IMR-90 (cell line): ENCODE results near the gene SPOCK3. TPM values are rescaled to one million over a fixed set of nuclear protein-coding genes. Genes with fewer than 3 reads are reported as not detected.
A peak's percentile ranks its signal among the peaks of the same experiment; 100 is the strongest.

Experiments used
- ATAC-seq: fragments of 200-7000 bp; cut with Tn5 transposase; 2 replicates; pipeline ENCODE4 v1.9.1; 2020; ENCODE audit warnings: low read depth, mild to moderate bottlenecking, moderate library complexity
- BruUV-seq: library from RNA; stranded (reverse); fragments of 400-500 nt; replicated peaks from 2 replicates; lab custom pipeline; 2021; lab: Mats Ljungman, UMichigan
- CTCF ChIA-PET: fragments of 300-600 bp; formaldehyde crosslinking; extraction: SDS; loops from one replicate; lab custom pipeline; 2021; ENCODE audit warnings: antibody characterized with exemption; lab: Yijun Ruan, JAX
- POLR2A ChIA-PET: fragments of 300-600 bp; sonication (Branson Sonifier 250); formaldehyde crosslinking; loops from one replicate; lab custom pipeline; 2022; ENCODE audit warnings: antibody characterized with exemption; ENCODE audit not compliant: unreplicated experiment; lab: Charles Lee
- DNase-seq: peaks from one replicate; pipeline ENCODE4 v3.0.0; 2013
- H2AFZ ChIP-seq: replicated peaks from 2 replicates; pipeline ENCODE3; 2013; ENCODE audit warnings: low read length, mild to moderate bottlenecking; ENCODE audit not compliant: poor library complexity
- H2AK5ac ChIP-seq: 2 replicates; pipeline ENCODE4 v1.6.1; 2013; ENCODE audit warnings: low read depth, low read length, inconsistent platforms
- H2AK9ac ChIP-seq: replicated peaks from 2 replicates; pipeline ENCODE3; 2013; ENCODE audit warnings: mild to moderate bottlenecking, low read depth, low read length, moderate library complexity; ENCODE audit not compliant: poor library complexity
- H2BK120ac ChIP-seq: 2 replicates; pipeline ENCODE4 v1.6.1; 2013; ENCODE audit warnings: low read depth, low read length, inconsistent platforms
- H2BK15ac ChIP-seq: 3 replicates; pipeline ENCODE4 v1.6.1; 2013; ENCODE audit warnings: low read depth, low read length, inconsistent platforms
- H2BK20ac ChIP-seq: 2 replicates; pipeline ENCODE4 v1.6.1; 2013; ENCODE audit warnings: low read depth, mild to moderate bottlenecking, inconsistent platforms, low read length, moderate library complexity
- H2BK5ac ChIP-seq: 2 replicates; pipeline ENCODE4 v1.6.1; 2013; ENCODE audit warnings: mild to moderate bottlenecking, low read depth, low read length, inconsistent platforms; ENCODE audit not compliant: poor library complexity, severe bottlenecking
- H3K14ac ChIP-seq: replicated peaks from 2 replicates; pipeline ENCODE4 v1.6.1; 2013; ENCODE audit warnings: low read depth, low read length, inconsistent platforms
- H3K18ac ChIP-seq: 2 replicates; pipeline ENCODE4 v1.6.1; 2013; ENCODE audit warnings: low read depth, low read length, control low read depth
- H3K23ac ChIP-seq: 2 replicates; pipeline ENCODE4 v1.6.1; 2013; ENCODE audit warnings: low read depth, low read length, inconsistent platforms
- H3K27ac ChIP-seq: 2 replicates; pipeline ENCODE4 v1.5.1; 2013; ENCODE audit warnings: mild to moderate bottlenecking, control low read depth, low read length; ENCODE audit not compliant: insufficient read depth
- H3K27me3 ChIP-seq: 2 replicates; pipeline ENCODE4 v1.6.1; 2013; ENCODE audit warnings: low read length; ENCODE audit not compliant: control insufficient read depth, insufficient read depth
- H3K36me3 ChIP-seq: 2 replicates; pipeline ENCODE4 v1.6.1; 2013; ENCODE audit warnings: low read length, mixed read lengths; ENCODE audit not compliant: control insufficient read depth, insufficient read depth
- H3K4ac ChIP-seq: 2 replicates; pipeline ENCODE4 v1.6.1; 2013; ENCODE audit warnings: low read depth, low read length, inconsistent platforms
- H3K4me1 ChIP-seq: 2 replicates; pipeline ENCODE4 v1.6.1; 2013; ENCODE audit warnings: low read length, mixed read lengths; ENCODE audit not compliant: control insufficient read depth, insufficient read depth
- H3K4me2 ChIP-seq: 2 replicates; pipeline ENCODE4 v1.6.1; 2013; ENCODE audit warnings: low read depth, mild to moderate bottlenecking, control low read depth, low read length, moderate library complexity
- H3K4me3 ChIP-seq: 2 replicates; pipeline ENCODE4 v1.5.1; 2013; ENCODE audit warnings: low read depth, mild to moderate bottlenecking, control low read depth, low read length, moderate library complexity; ENCODE audit not compliant: insufficient read depth
- H3K56ac ChIP-seq: 2 replicates; pipeline ENCODE4 v1.6.1; 2013; ENCODE audit warnings: low read length, inconsistent platforms; ENCODE audit not compliant: insufficient read depth; ENCODE audit errors: extremely low read depth
- H3K79me1 ChIP-seq, 2 experiments: 2 replicates each; pipeline ENCODE4 v1.6.1; 2013; ENCODE audit warnings: low read length in 2 of 2, inconsistent platforms in 1 of 2, low read depth in 1 of 2
- H3K9ac ChIP-seq: 2 replicates; pipeline ENCODE4 v1.6.1; 2013; ENCODE audit warnings: low read depth, low read length, control low read depth
- H3K9me1 ChIP-seq: 2 replicates; pipeline ENCODE4 v1.6.1; 2013; ENCODE audit warnings: low read length, inconsistent platforms; ENCODE audit not compliant: insufficient read depth
- H3K9me3 ChIP-seq: 2 replicates; pipeline ENCODE4 v1.6.1; 2013; ENCODE audit warnings: low read length; ENCODE audit not compliant: control insufficient read depth, insufficient read depth
- H4K20me1 ChIP-seq: 2 replicates; pipeline ENCODE4 v1.6.1; 2013; ENCODE audit warnings: low read length, inconsistent platforms; ENCODE audit not compliant: insufficient read depth
- H4K5ac ChIP-seq: 2 replicates; pipeline ENCODE4 v1.6.1; 2013; ENCODE audit warnings: mild to moderate bottlenecking, low read depth, low read length, control low read depth
- H4K8ac ChIP-seq, 2 experiments: 2 replicates each; pipeline ENCODE4 v1.6.1; 2013; ENCODE audit warnings: low read depth in 2 of 2, low read length in 2 of 2, control low read depth in 1 of 2, inconsistent platforms in 1 of 2
- H4K91ac ChIP-seq: 2 replicates; pipeline ENCODE4 v1.6.1; 2013; ENCODE audit warnings: low read depth, low read length, inconsistent platforms; ENCODE audit not compliant: insufficient read depth
- FOS ChIP-seq: fragments of 150-350 bp; IDR thresholded peaks from 2 replicates; pipeline ENCODE4 v1.6.1; 2016; ENCODE audit warnings: low read depth, low read length
- RCOR1 ChIP-seq: IDR thresholded peaks from 2 replicates; pipeline ENCODE4 v1.6.1; 2012; ENCODE audit warnings: mild to moderate bottlenecking, low read length, improper control_type of control experiment; ENCODE audit not compliant: insufficient replicate concordance
- WGBS, 2 experiments: methylation state at CpG; one replicate each; pipeline versions ENCODE4 v1.1.5 to v1.1.7; 2013; ENCODE audit warnings: missing lambda C conversion rate in 2 of 2; ENCODE audit not compliant: insufficient read length in 1 of 2; ENCODE audit errors: extremely low coverage in 2 of 2; 5-methylcytosine and 5-hydroxymethylcytosine counted together
- dilution Hi-C: fragments of 300-500 bp; cut with HindIII; formaldehyde crosslinking; loops from one replicate; pipeline ENCODE4 v1.14.3; 2018; ENCODE audit warnings: low sequenced_read_pairs; ENCODE audit not compliant: unreplicated experiment
- in situ Hi-C: fragments of 300-500 bp; cut with MboI; formaldehyde crosslinking; loops from 3 replicates; pipeline ENCODE4 v1.14.3; 2019; ENCODE audit warnings: low sequenced_read_pairs, inconsistent platforms, mixed read lengths
- intact Hi-C: fragments of 100-400 bp; cut with micrococcal nuclease; formaldehyde crosslinking; loops from 2 replicates; pipeline ENCODE4 v1.10.0; 2022
- polyA plus RNA-seq, 3 experiments: library from polyadenylated mRNA; depleted of rRNA; stranded (reverse); fragments of >200 nt; gene quantifications; 2 replicates each; pipeline ENCODE4 v1.2.3, GENCODE V29; 2012; ENCODE audit warnings: low replicate concordance in 1 of 3
- total RNA-seq: library from RNA; depleted of rRNA; stranded (reverse); fragments of >200 nt; gene quantifications from 2 replicates; pipeline ENCODE4 v1.2.3, GENCODE V29; 2012

The SPOCK3 gene
- total and polyA plus RNA-seq, 2 of the 4 experiments (the other 2 are of a cell fraction), result not detected

- H2BK5ac ChIP-seq, result no peak overlapping the region
- H2BK15ac ChIP-seq, result no peak overlapping the region
- no peak overlapping the region for H4K91ac ChIP-seq
- peak; percentile 39 for DNase-seq
- no peak overlapping the region for H3K56ac ChIP-seq
- no peaks in the 10 kb centered on the region for H3K36me3 ChIP-seq
- H3K9ac ChIP-seq, result no peak overlapping the region
- CTCF ChIA-PET, result no interaction called here
- no peak overlapping the region for H3K18ac ChIP-seq
- H4K20me1 ChIP-seq, result no peaks in the 10 kb centered on the region
- H3K27me3 ChIP-seq, result no peaks in the 10 kb centered on the region
- H3K4me2 ChIP-seq, result no peak overlapping the region
- dilution Hi-C loops (no loop called here), in situ Hi-C loops (no loop called here), intact Hi-C loops (no loop called here)
- BruUV-seq, result no TSS peak
- H2BK20ac ChIP-seq, result no peak overlapping the region
- H3K9me1 ChIP-seq, result no peaks in the 10 kb centered on the region
- no peak overlapping the region for H2BK120ac ChIP-seq
- H2AFZ ChIP-seq, result no peak overlapping the region
- H4K5ac ChIP-seq, result no peak overlapping the region
- POLR2A ChIA-PET, result no interaction called here
- H3K14ac ChIP-seq, result no peak overlapping the region
- no peak overlapping the region for H3K4me3 ChIP-seq
- H2AK9ac ChIP-seq, result no peak overlapping the region
- no peak overlapping the region for H3K4ac ChIP-seq
- H3K4me1 ChIP-seq, result no peaks in the 10 kb centered on the region
- H4K8ac ChIP-seq, result no peak overlapping the region
- H3K23ac ChIP-seq, result no peak overlapping the region
- no CpG with 5 or more reads among the region's 3 CpGs for WGBS, 2 experiments
- H3K27ac ChIP-seq, result no peak overlapping the region
- no peaks in the 10 kb centered on the region for H3K9me3 ChIP-seq
- H3K79me1 ChIP-seq, result no peaks in the 10 kb centered on the region
- H2AK5ac ChIP-seq, result no peak overlapping the region
- ATAC-seq, result no peak
- TF ChIP-seq RCOR1 (no peak), FOS (no peak)
These were observed 201.4 kb downstream of the SPOCK3 start for GRCh38 chr4:167032871-167033270.
